Measurements from ENCODE around the gene EFTUD2.

GRCh38 chr17:44840274-44840673, 59.0 kb downstream of the EFTUD2 start:
- no peak for TF ChIP-seq CTCF (IDR thresholded peaks at IDR 0.05; ENCODE audit: low read depth, low read length)
- TF ChIP-seq EZH2phosphoT487 (IDR thresholded peaks at IDR 0.05; ENCODE audit: low read depth): no peak

Measured in OCI-LY3 (cell line).